Pancreas (tissue), 10 donors: Measurements from ENCODE around the gene MYO10. TPM values are rescaled to one million over a fixed set of nuclear protein-coding genes. Genes with fewer than 3 reads are reported as not detected.
A peak's percentile ranks its signal among the peaks of the same experiment; 100 is the strongest.
"Not testable (repeated sequence)": the region's sequence is repeated elsewhere in the genome, so short reads cannot be mapped to it uniquely, and the experiment has no call there.

ENCODE experiments used
- ATAC-seq, 4 donors: fragments of 200-7000 bp; cut with Tn5 transposase; one replicate each; pipeline versions ENCODE4 v1.8.0 to v1.9.1; 2020; ENCODE audit warnings: mild to moderate bottlenecking in 4 of 4, moderate library complexity in 4 of 4
- DNase-seq, 6 donors: peaks; one replicate each; pipeline ENCODE4 v3.0.0-alpha.2; 2020
- FAIRE-seq: peaks from 2 replicates; lab custom pipeline; 2012; peaks lifted over from hg19 to GRCh38; lab: Jason Lieb, UNC
- H3K27ac ChIP-seq, 4 donors: fragments of 200-600 bp; sonication (generic); 1 replicate in 3 of 4; 2 replicates in 1 of 4; pipeline versions ENCODE4 v1.5.0 to v1.8.0; 2020
- H3K27me3 ChIP-seq, 4 donors: fragments of 200-600 bp; one replicate each; pipeline ENCODE4 v1.8.0; 2021
- H3K36me3 ChIP-seq, 3 donors: fragments of 200-600 bp; sonication (generic) in 1 of 3; one replicate each; pipeline versions ENCODE4 v1.5.0 to v1.8.0; 2020 to 2021
- H3K4me1 ChIP-seq, 3 donors: fragments of 200-600 bp; one replicate each; pipeline ENCODE4 v1.8.0; 2021
- H3K4me3 ChIP-seq, 4 donors: fragments of 200-600 bp; sonication (generic) in 2 of 4; one replicate each; pipeline versions ENCODE4 v1.5.0 to v1.8.0; 2020 to 2021
- H3K9me3 ChIP-seq, 4 donors: fragments of 200-600 bp; one replicate each; pipeline ENCODE4 v1.8.0; 2021
- CTCF ChIP-seq, 4 donors: fragments of 200-600 bp; sonication (generic) in 3 of 4; IDR thresholded peaks; one replicate each; pipeline versions ENCODE4 v1.5.0 to v1.8.0; 2021; ENCODE audit warnings: antibody characterized with exemption in 4 of 4
- WGBS, 2 donors: extraction: QIAGEN DNeasy Blood & Tissue Kit; methylation state at CpG; one replicate each; pipeline ENCODE4 v1.1.7; 2013; 5-methylcytosine and 5-hydroxymethylcytosine counted together
- intact Hi-C, 3 donors: fragments of 100-400 bp; cut with DNase I; formaldehyde crosslinking; loops; one replicate each; pipeline versions ENCODE4 v1.11.1 to v1.14.2; 2022
- polyA plus RNA-seq, 2 donors: library from polyadenylated mRNA; stranded (reverse); fragments of 200-250 nt; gene quantifications; one replicate each; pipeline ENCODE4 v1.2.3, GENCODE V29; 2013
- total RNA-seq, 6 donors: library from RNA; stranded (reverse); fragmentation: NEBNext Ultra II Directional in 4 of 6; extraction: Animal tissue kit (Norgen Biotek cat#: 25700) in 4 of 6; gene quantifications; one replicate each; pipeline versions ENCODE4 v1.2.1 to v1.2.4, GENCODE V29; 2021 to 2023
- donor health status: healthy with polysubstance abuse.
- donor health status: DM: no; HTN: no; CAD: no; lungs with moderate emphysema.
- donor health status: DM: no; HTN: no; CAD: no.
- donor health status: control.
- donor health status: control.
- donor health status: Bipolar disorder and iron deficiency.
- donor health status: DM: yes; HTN: yes; CAD: no.
- donor health status: DM: no; HTN: no; CAD: no.
- donor health status: DM: no; HTN: no; CAD: no.
- donor health status: DM: yes; HTN: yes; CAD: no.

Gene MYO10
- total and polyA plus RNA-seq, 8 donors, result 11.5 to 47.3 (median 34.8) TPM

- H3K4me3 ChIP-seq, result no peak overlapping the region
- intact Hi-C loops, result no loop called here
- H3K27me3 ChIP-seq, result no peaks in the 10 kb centered on the region
- 91% methylated on average over 3 of the region's 3 CpGs for WGBS, 2 donors
- peaks cover 0 to 37% (median 12%) of the 10 kb centered on the region in 3 donors for H3K36me3 ChIP-seq
- no peak overlapping the region for H3K27ac ChIP-seq
- no peaks in the 10 kb centered on the region for H3K9me3 ChIP-seq
- ATAC-seq, result no peak
- FAIRE-seq, result no peak
- peaks cover 0 to 10% (median 5%) of the 10 kb centered on the region in 3 donors for H3K4me1 ChIP-seq
- no peak for TF ChIP-seq CTCF (IDR thresholded peaks at IDR 0.05)
- DNase-seq, result no peak
Measured at GRCh38 chr5:16768184-16768583, 167.9 kb downstream of the MYO10 start.

- H3K4me3 ChIP-seq, result no peak overlapping the region
- H3K27ac ChIP-seq, result no peak overlapping the region
- whole genome bisulfite sequencing, 2 donors, result 64 to 74% methylated on average over 5 of the region's 5 CpGs
- H3K4me1 ChIP-seq, result no peaks in the 10 kb centered on the region
- no peak for DNase-seq
- intact Hi-C loops, result no loop called here
- H3K36me3 ChIP-seq, result peaks cover 0 to 64% (median 23%) of the 10 kb centered on the region in 3 donors
- no peak for ATAC-seq
- no peaks in the 10 kb centered on the region for H3K27me3 ChIP-seq
- no peak for FAIRE-seq
- no peaks in the 10 kb centered on the region for H3K9me3 ChIP-seq
- TF ChIP-seq CTCF (IDR thresholded peaks at IDR 0.05), result no peak
Measured at GRCh38 chr5:16763211-16763610, 172.9 kb downstream of the MYO10 start.

- Histone ChIP-seq H3K4me3 (no peak overlapping the region), H3K9me3 (no peaks in the 10 kb centered on the region), H3K36me3 (peaks cover 0 to 78% (median 19%) of the 10 kb centered on the region in 3 donors), H3K27me3 (no peaks in the 10 kb centered on the region), H3K27ac (no peak overlapping the region), H3K4me1 (no peaks in the 10 kb centered on the region)
- TF ChIP-seq CTCF (IDR thresholded peaks at IDR 0.05), result no peak
- ATAC-seq, result peak in 3 of 4 donors; percentile 34 to 57 (median 48)
- no peak for DNase-seq
- 82 to 90% methylated on average over 16 of the region's 16 CpGs for WGBS, 2 donors
- intact Hi-C loops, result no loop called here
- no peak for FAIRE-seq
Measured at GRCh38 chr5:16759147-16759773, 176.8 kb downstream of the MYO10 start.

- intact Hi-C loops, result no loop called here
- WGBS, 2 donors, result 22 to 37% methylated on average over 8 of the region's 8 CpGs
- Histone ChIP-seq H3K27me3 (no peaks in the 10 kb centered on the region), H3K4me1 (no peaks in the 10 kb centered on the region), H3K27ac (peak overlapping the region in 1 of 4 donors; percentile 15), H3K9me3 (no peaks in the 10 kb centered on the region), H3K4me3 (no peak overlapping the region), H3K36me3 (peaks cover 0 to 70% (median 11%) of the 10 kb centered on the region in 3 donors)
- no peak for TF ChIP-seq CTCF (IDR thresholded peaks at IDR 0.05)
- DNase-seq (peak in 1 of 6 donors; percentile 13), ATAC-seq (peak; percentile 50 to 89 (median 83)), FAIRE-seq (no peak)
Measured at GRCh38 chr5:16757989-16758501, 178.0 kb downstream of the MYO10 start.

GRCh38 chr5:16757577-16757976 is 178.5 kb downstream of the MYO10 start:
- FAIRE-seq, H3K4me3 ChIP-seq, H3K27me3 ChIP-seq, H3K4me1 ChIP-seq, H3K9me3 ChIP-seq, DNase-seq, intact Hi-C loops: not testable (repeated sequence)
- H3K27ac ChIP-seq, result peak overlapping the region in 1 of 4 donors; percentile 15
- H3K36me3 ChIP-seq, result peaks cover 0 to 65% (median 12%) of the 10 kb centered on the region in 3 donors
- 81 to 91% methylated on average over 6 of the region's 6 CpGs for WGBS, 2 donors
- peak in 2 of 4 donors; percentile 29 to 35 for ATAC-seq
